ENCODE data around the gene CLCN4.

CLCN4 gene

GRCh38 chrX:10221651-10222050 lies 64.9 kb downstream of the CLCN4 start:
- CTCF ChIA-PET = no interaction called here
- H3K4me1 ChIP-seq (ENCODE audit: control insufficient read depth, insufficient read depth, low read length) = no peaks in the 10 kb centered on the region

GRCh38 chrX:10223276-10223675 lies 66.5 kb downstream of the CLCN4 start:
- H3K4me3 ChIP-seq (ENCODE audit: low read depth, low read length) = no peak overlapping the region
- H3K4me1 ChIP-seq (ENCODE audit: control insufficient read depth, insufficient read depth, low read length) = no peaks in the 10 kb centered on the region
- peaks cover 0 to 29% of the 10 kb centered on the region in 2 experiments; a peak in 1 of 3 replicates for H3K36me3 ChIP-seq (ENCODE audit: control insufficient read depth in 2 of 2, insufficient read depth in 1 of 2, low read length in 2 of 2)
- ChIA-PET CTCF (no interaction called here), POLR2A (interaction anchor here (0.7 kb wide), 1 partner anchor 411 kb away, joined by 3 read pairs; no protein-coding TSS in a partner anchor)
- no peak overlapping the region for H3K27ac ChIP-seq (ENCODE audit: extremely low read depth, low read depth, low read length)
- no peaks in the 10 kb centered on the region for H3K9me3 ChIP-seq (ENCODE audit: control insufficient read depth, insufficient read depth, low read depth, low read length)
- TF ChIP-seq BCL11A (tag by site-specific recombination; IDR thresholded peaks at IDR 0.05; ENCODE audit: low read depth) = no peak
- no peak for TF ChIP-seq ZNF175 (tag by site-specific recombination; IDR thresholded peaks at IDR 0.05)
- no peak for TF ChIP-seq ZNF292 (tag by site-specific recombination; IDR thresholded peaks at IDR 0.05; ENCODE audit: borderline replicate concordance, low read depth)
- no peak for TF ChIP-seq ELK4 (IDR thresholded peaks at IDR 0.05; ENCODE audit: borderline replicate concordance, low read depth, low read length)
- TF ChIP-seq ZNF488 (tag by site-specific recombination; IDR thresholded peaks at IDR 0.05) = no peak

More at GRCh38 chrX:10221651-10222050, 64.9 kb downstream of the CLCN4 start:
- Histone ChIP-seq H3K36me3 (ENCODE audit: control insufficient read depth in 2 of 2, insufficient read depth in 1 of 2, low read length in 2 of 2) (peaks cover 0 to 29% of the 10 kb centered on the region in 2 experiments; a peak in 1 of 3 replicates), H3K27ac (ENCODE audit: extremely low read depth, low read depth, low read length) (no peak overlapping the region), H3K9me3 (ENCODE audit: control insufficient read depth, insufficient read depth, low read depth, low read length) (no peaks in the 10 kb centered on the region), H3K4me3 (ENCODE audit: low read depth, low read length) (no peak overlapping the region)
- TF ChIP-seq ZNF132 (tag by site-specific recombination; IDR thresholded peaks at IDR 0.05; ENCODE audit: borderline replicate concordance) = no peak
- no peak for TF ChIP-seq ZSCAN16 (tag by site-specific recombination; IDR thresholded peaks at IDR 0.05)
- no peak for TF ChIP-seq ZNF274 (IDR thresholded peaks at IDR 0.05; ENCODE audit: low read length)
- no peak for TF ChIP-seq ZNF274 (tag by site-specific recombination; IDR thresholded peaks at IDR 0.05; ENCODE audit: borderline replicate concordance)
- TF ChIP-seq TCF7L2 (IDR thresholded peaks at IDR 0.05; ENCODE audit: borderline replicate concordance, low read depth, low read length) = no peak
- no peak for TF ChIP-seq REST (tag by site-specific recombination; IDR thresholded peaks at IDR 0.05)
- no peak for TF ChIP-seq CTCF (tag by site-specific recombination; IDR thresholded peaks at IDR 0.05)
- no peak for TF ChIP-seq ZNF768 (tag by site-specific recombination; IDR thresholded peaks at IDR 0.05)
- no peak for TF ChIP-seq ZNF19 (tag by site-specific recombination; IDR thresholded peaks at IDR 0.05; ENCODE audit: low read depth)
- TF ChIP-seq ZNF488 (tag by site-specific recombination; IDR thresholded peaks at IDR 0.05) = no peak
- no peak for TF ChIP-seq HOXD13 (CRISPR knock-in tag; IDR thresholded peaks at IDR 0.05; ENCODE audit: borderline replicate concordance)
- TF ChIP-seq ZNF501 (tag by site-specific recombination; IDR thresholded peaks at IDR 0.05) = no peak
- no peak for TF ChIP-seq KLF17 (tag by site-specific recombination; IDR thresholded peaks at IDR 0.05)
- TF ChIP-seq GLIS2 (tag by site-specific recombination; IDR thresholded peaks at IDR 0.05) = no peak
- TF ChIP-seq HOXA7 (CRISPR knock-in tag; IDR thresholded peaks at IDR 0.05; ENCODE audit: borderline replicate concordance) = no peak
- POLR2A ChIA-PET = no interaction called here

Data from HEK293 (cell line).